ENCODE measurements around the gene BRK1.

Gene BRK1

GRCh38 chr3:10093678-10094077, 21.8 kb upstream of the BRK1 start:
- no peak overlapping the region for H3K4me3 ChIP-seq (ENCODE audit: insufficient read depth, low read length, poor library complexity, severe bottlenecking)
- no peak overlapping the region for H3K27ac ChIP-seq (ENCODE audit: low read depth, low read length)
- H2AFZ ChIP-seq (ENCODE audit: low read depth, low read length, severe bottlenecking), result no peak overlapping the region
- no peak overlapping the region for H3K9ac ChIP-seq (ENCODE audit: low read length)
- no peaks in the 10 kb centered on the region for H3K27me3 ChIP-seq (ENCODE audit: low read length)
- no peaks in the 10 kb centered on the region for H3K9me2 ChIP-seq (replicated peaks; ENCODE audit: insufficient read depth, low read length)
- no peaks in the 10 kb centered on the region for H3F3A ChIP-seq (ENCODE audit: insufficient read depth)
- no peaks in the 10 kb centered on the region for H3K9me3 ChIP-seq (ENCODE audit: insufficient read depth, low read length)
- TF ChIP-seq EZH2phosphoT487 (conservative IDR thresholded peaks at IDR 0.05; ENCODE audit: low read length), result no peak
- no peak for TF ChIP-seq CTCF (IDR thresholded peaks at IDR 0.05; ENCODE audit: insufficient read depth, low read length, poor library complexity, severe bottlenecking)
- peaks cover 26% of the 10 kb centered on the region for H3K36me3 ChIP-seq (ENCODE audit: low read length)
- H3K79me2 ChIP-seq (ENCODE audit: insufficient read depth, low read length), result no peaks in the 10 kb centered on the region
- no peaks in the 10 kb centered on the region for H4K20me1 ChIP-seq (ENCODE audit: low read depth, low read length)
- H3K4me2 ChIP-seq (ENCODE audit: low read depth, low read length, poor library complexity, severe bottlenecking), result no peak overlapping the region

GRCh38 chr3:10099041-10099440, 16.4 kb upstream of the BRK1 start:
- no peaks in the 10 kb centered on the region for H3K9me2 ChIP-seq (replicated peaks; ENCODE audit: insufficient read depth, low read length)
- no peak for TF ChIP-seq CTCF (IDR thresholded peaks at IDR 0.05; ENCODE audit: insufficient read depth, low read length, poor library complexity, severe bottlenecking)
- no peak for TF ChIP-seq EZH2phosphoT487 (conservative IDR thresholded peaks at IDR 0.05; ENCODE audit: low read length)
- no peaks in the 10 kb centered on the region; the same call in 1 of the 2 replicates for H4K20me1 ChIP-seq (ENCODE audit: low read depth, low read length)
- H3K9me3 ChIP-seq (ENCODE audit: insufficient read depth, low read length), result no peaks in the 10 kb centered on the region
- H3K4me2 ChIP-seq (ENCODE audit: low read depth, low read length, poor library complexity, severe bottlenecking), result no peak overlapping the region
- no peak overlapping the region for H3K27ac ChIP-seq (ENCODE audit: low read depth, low read length)
- H3K4me3 ChIP-seq (ENCODE audit: insufficient read depth, low read length, poor library complexity, severe bottlenecking), result no peak overlapping the region
- no peak overlapping the region for H3K9ac ChIP-seq (ENCODE audit: low read length)
- H3K27me3 ChIP-seq (ENCODE audit: low read length), result no peaks in the 10 kb centered on the region
- H3F3A ChIP-seq (ENCODE audit: insufficient read depth), result no peaks in the 10 kb centered on the region
- no peak overlapping the region for H2AFZ ChIP-seq (ENCODE audit: low read depth, low read length, severe bottlenecking)
- peaks cover 20% of the 10 kb centered on the region for H3K36me3 ChIP-seq (ENCODE audit: low read length)
- H3K79me2 ChIP-seq (ENCODE audit: insufficient read depth, low read length), result no peaks in the 10 kb centered on the region

GRCh38 chr3:10106919-10107318, 8.6 kb upstream of the BRK1 start:
- H3K27me3 ChIP-seq (ENCODE audit: low read length), result no peaks in the 10 kb centered on the region
- H4K20me1 ChIP-seq (ENCODE audit: low read depth, low read length), result no peaks in the 10 kb centered on the region; the same call in 1 of the 2 replicates
- no peak overlapping the region for H3K4me3 ChIP-seq (ENCODE audit: insufficient read depth, low read length, poor library complexity, severe bottlenecking)
- H3K9ac ChIP-seq (ENCODE audit: low read length), result no peak overlapping the region
- H2AFZ ChIP-seq (ENCODE audit: low read depth, low read length, severe bottlenecking), result no peak overlapping the region
- TF ChIP-seq CTCF (IDR thresholded peaks at IDR 0.05; ENCODE audit: insufficient read depth, low read length, poor library complexity, severe bottlenecking) (no peak), EZH2phosphoT487 (conservative IDR thresholded peaks at IDR 0.05; ENCODE audit: low read length) (no peak)
- no peak overlapping the region for H3K4me2 ChIP-seq (ENCODE audit: low read depth, low read length, poor library complexity, severe bottlenecking)
- no peaks in the 10 kb centered on the region for H3K9me2 ChIP-seq (replicated peaks; ENCODE audit: insufficient read depth, low read length)
- H3K36me3 ChIP-seq (ENCODE audit: low read length), result no peaks in the 10 kb centered on the region
- no peaks in the 10 kb centered on the region for H3K9me3 ChIP-seq (ENCODE audit: insufficient read depth, low read length)
- H3F3A ChIP-seq (ENCODE audit: insufficient read depth), result no peaks in the 10 kb centered on the region; the same call in 1 of the 2 replicates
- no peaks in the 10 kb centered on the region for H3K79me2 ChIP-seq (ENCODE audit: insufficient read depth, low read length)
- no peak overlapping the region for H3K27ac ChIP-seq (ENCODE audit: low read depth, low read length)

All from SU-DHL-6 (cell line).